Fibroblast of skin of scalp (primary cell): ENCODE results near the gene DPH2.

Source experiments
- DNase-seq: peaks from one replicate; pipeline ENCODE4 v3.0.0-alpha.2; 2013

Gene DPH2

GRCh38 chr1:43969416-43969745, 429 bp upstream of the DPH2 start:
- DNase-seq, result no peak

- no peak for DNase-seq
These were observed 692 bp downstream of the DPH2 start for GRCh38 chr1:43970502-43970901.

GRCh38 chr1:43970911-43971310, 1.1 kb downstream of the DPH2 start:
- no peak for DNase-seq

GRCh38 chr1:43971336-43971980, 1.6 kb downstream of the DPH2 start:
- no peak for DNase-seq

GRCh38 chr1:43973981-43974442, 4.2 kb downstream of the DPH2 start:
- no peak for DNase-seq

GRCh38 chr1:43974443-43975248, 4.8 kb downstream of the DPH2 start, which contains the start of gene ATP6V0B:
ATP6V0B (plus strand) TSS chr1:43974960; CDS start chr1:43975041, 81 bp downstream.
- DNase-seq, result peak; percentile 94

GRCh38 chr1:43975249-43975961, 5.6 kb downstream of the DPH2 start:
- DNase-seq, result no peak

GRCh38 chr1:43976045-43976444, 6.2 kb downstream of the DPH2 start:
- no peak for DNase-seq

- DNase-seq, result no peak
These were observed 7.1 kb downstream of the DPH2 start for GRCh38 chr1:43976890-43977289.

GRCh38 chr1:43977376-43978263, 7.8 kb downstream of the DPH2 start:
- no peak for DNase-seq

- DNase-seq, result no peak
These were observed 8.4 kb downstream of the DPH2 start for GRCh38 chr1:43978264-43978550.

GRCh38 chr1:43978551-43979260, 8.9 kb downstream of the DPH2 start, which contains the start of gene B4GALT2:
B4GALT2 (plus strand) TSS chr1:43979210; CDS start chr1:43981161, 1,951 bp downstream.
- DNase-seq, result peak; percentile 53

GRCh38 chr1:43979261-43979527, 9.4 kb downstream of the DPH2 start:
- DNase-seq, result no peak

GRCh38 chr1:43979528-43980254, 9.9 kb downstream of the DPH2 start:
- DNase-seq, result peak; percentile 73

- no peak for DNase-seq
These were observed 10.7 kb downstream of the DPH2 start for GRCh38 chr1:43980255-43981134.

- no peak for DNase-seq
These were observed 11.3 kb downstream of the DPH2 start for GRCh38 chr1:43981135-43981491.

GRCh38 chr1:43981636-43982035, 11.8 kb downstream of the DPH2 start:
- no peak for DNase-seq

- DNase-seq, result no peak
These were observed 12.4 kb downstream of the DPH2 start for GRCh38 chr1:43982241-43982640.

- DNase-seq, result no peak
These were observed 13.0 kb downstream of the DPH2 start for GRCh38 chr1:43982808-43983207.

GRCh38 chr1:43983253-43983899, 13.6 kb downstream of the DPH2 start:
- DNase-seq, result no peak
